Hematopoietic multipotent progenitor cell treated with erythropoietin and hydrocortisone succinate and interleukin-3 and kit ligand, for 8 days (in vitro differentiated cells): Measurements from ENCODE around the gene RMND5A.
"Not testable (repeated sequence)": the region's sequence is repeated elsewhere in the genome, so short reads cannot be mapped to it uniquely, and the experiment has no call there.

ENCODE experiments used
- DNase-seq: peaks from one replicate; pipeline ENCODE4 v3.0.0-alpha.2; 2015

The RMND5A gene

DNA sequence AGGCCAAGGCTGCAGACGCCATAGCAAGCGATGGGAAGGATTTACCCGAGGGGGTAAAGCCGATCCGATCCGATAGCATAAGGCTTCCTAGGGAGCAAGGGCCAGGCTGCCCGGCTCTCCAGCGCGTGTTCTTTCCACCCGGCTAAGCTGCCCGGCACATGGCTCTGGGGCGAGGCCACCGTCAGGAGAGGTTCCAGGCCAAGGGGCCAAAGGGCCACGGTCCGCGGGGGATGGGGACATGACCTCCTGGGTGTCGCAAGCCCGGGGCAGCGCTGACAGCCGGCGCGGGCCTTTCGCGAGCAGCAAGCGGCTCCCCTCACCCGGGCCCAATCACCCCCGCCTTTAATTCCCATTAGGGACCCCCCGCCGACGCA lies 841 bp upstream of the RMND5A start:
- DNase-seq, result not testable (repeated sequence)

DNA sequence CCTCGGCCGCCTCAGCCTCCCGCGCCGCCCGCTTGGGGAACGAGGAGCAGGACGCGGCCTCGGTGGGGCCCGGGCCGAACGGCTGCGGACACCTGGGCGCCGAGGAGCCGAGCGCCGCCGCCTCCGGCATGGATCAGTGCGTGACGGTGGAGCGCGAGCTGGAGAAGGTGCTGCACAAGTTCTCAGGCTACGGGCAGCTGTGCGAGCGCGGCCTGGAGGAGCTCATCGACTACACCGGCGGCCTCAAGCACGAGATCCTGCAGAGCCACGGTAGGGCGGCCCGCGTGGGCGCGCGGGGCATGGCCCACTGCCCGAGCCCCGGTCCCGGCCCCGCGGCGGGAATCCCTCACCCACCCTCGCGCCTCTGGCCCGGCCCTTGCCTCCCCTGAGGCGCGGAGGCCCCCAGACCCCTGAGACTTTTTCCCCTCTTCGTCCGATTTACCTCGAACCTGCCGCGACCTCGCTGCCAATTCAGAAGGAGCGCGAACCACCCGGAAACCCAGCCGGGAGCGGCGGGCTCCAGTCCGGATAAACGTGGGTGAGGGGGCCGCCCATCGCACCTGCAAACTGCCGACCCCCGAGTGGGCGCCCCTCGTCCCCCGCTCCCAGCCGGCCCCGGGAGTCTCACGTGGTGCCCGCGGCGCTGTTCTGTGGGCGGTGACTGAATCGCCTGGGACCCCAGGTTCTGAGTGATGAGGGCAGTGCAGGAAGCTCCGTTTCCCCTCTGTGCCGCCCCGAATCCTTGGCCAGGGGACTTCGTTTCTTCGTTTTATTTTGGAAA lies 639 bp downstream of the RMND5A start:
- peak; percentile 21 for DNase-seq

DNA sequence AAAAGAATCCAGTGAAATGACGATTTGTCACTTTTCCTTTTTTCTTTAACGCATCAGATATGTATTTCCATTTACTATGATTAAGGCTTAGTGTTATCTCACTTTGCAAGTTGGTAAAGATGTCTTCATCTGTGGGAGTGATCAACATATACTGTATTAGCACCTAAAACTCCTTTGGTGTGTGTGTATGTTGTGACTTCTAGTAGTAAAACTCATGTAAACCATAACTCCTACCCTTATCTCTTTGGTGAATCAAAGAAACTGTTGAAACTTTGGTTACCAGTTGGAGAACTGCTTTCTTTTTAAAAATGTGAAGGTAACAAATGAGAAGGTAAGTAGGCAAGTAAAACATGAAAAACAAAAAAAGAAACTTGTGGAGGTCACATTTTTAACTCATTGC lies 5.6 kb downstream of the RMND5A start:
- DNase-seq, result not testable (repeated sequence)

DNA sequence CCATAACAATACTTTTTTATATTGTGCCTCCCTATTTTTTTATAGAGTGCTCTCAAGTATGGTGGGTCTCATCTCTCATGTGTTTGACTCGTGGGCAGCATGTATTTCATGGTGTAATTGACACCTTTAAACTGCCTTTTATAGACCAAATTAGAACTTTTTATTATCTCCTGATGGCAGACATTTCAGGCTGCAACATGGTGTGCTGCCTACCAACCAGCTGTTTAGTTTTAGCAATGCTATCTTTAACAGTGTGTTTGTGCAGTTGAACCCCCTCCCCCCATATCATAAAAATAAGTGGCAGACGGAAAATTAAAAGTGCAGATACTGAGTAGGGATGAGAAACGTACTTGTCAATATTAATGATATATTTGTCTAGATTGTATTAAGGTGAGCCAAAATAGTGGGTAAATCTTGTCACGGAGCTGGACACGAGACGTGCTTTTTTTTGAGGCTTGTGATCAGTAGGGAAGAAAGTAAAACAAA lies 12.0 kb downstream of the RMND5A start:
- DNase-seq, result peak; percentile 70

GRCh38 chr2:86732837-86733236 lies 12.7 kb downstream of the RMND5A start:
- not testable (repeated sequence) for DNase-seq

- not testable (repeated sequence) for DNase-seq
Measured at GRCh38 chr2:86733528-86733927, 13.4 kb downstream of the RMND5A start.

- not testable (repeated sequence) for DNase-seq
Measured at GRCh38 chr2:86734896-86735295, 14.8 kb downstream of the RMND5A start.

GRCh38 chr2:86739485-86739884 lies 19.4 kb downstream of the RMND5A start:
- not testable (repeated sequence) for DNase-seq

DNA sequence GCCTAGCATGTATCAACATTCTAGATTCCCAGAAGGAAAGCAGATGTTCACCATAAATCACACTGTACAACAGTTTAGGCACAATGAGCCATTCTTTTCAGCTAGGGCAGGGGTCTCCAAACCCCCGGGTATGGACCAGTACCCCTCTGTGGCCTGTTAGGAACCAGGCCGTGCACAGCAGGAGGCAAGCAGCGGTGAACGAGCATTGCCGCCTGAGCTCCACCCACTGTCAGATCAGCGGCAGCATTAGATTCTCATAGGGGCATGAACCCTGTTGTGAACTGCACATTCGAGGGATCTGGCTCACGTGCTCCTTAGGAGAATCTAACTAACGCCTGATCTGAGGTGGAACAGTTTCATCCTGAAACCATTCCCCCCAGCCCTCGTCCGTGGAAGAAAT lies 19.8 kb downstream of the RMND5A start:
- DNase-seq, result not testable (repeated sequence)

- not testable (repeated sequence) for DNase-seq
Measured at GRCh38 chr2:86741889-86742498, 21.9 kb downstream of the RMND5A start.

GRCh38 chr2:86744152-86744551 lies 24.1 kb downstream of the RMND5A start:
- DNase-seq, result no peak

- DNase-seq, result no peak
Measured at GRCh38 chr2:86746939-86747338, 26.8 kb downstream of the RMND5A start.

- DNase-seq, result peak; percentile 32
Measured at GRCh38 chr2:86747711-86748639, 27.9 kb downstream of the RMND5A start.

GRCh38 chr2:86750240-86750839 lies 30.2 kb downstream of the RMND5A start:
- DNase-seq, result no peak

GRCh38 chr2:86751778-86752177 lies 31.7 kb downstream of the RMND5A start:
- no peak for DNase-seq

GRCh38 chr2:86752934-86753333 lies 32.8 kb downstream of the RMND5A start:
- DNase-seq, result no peak

DNA sequence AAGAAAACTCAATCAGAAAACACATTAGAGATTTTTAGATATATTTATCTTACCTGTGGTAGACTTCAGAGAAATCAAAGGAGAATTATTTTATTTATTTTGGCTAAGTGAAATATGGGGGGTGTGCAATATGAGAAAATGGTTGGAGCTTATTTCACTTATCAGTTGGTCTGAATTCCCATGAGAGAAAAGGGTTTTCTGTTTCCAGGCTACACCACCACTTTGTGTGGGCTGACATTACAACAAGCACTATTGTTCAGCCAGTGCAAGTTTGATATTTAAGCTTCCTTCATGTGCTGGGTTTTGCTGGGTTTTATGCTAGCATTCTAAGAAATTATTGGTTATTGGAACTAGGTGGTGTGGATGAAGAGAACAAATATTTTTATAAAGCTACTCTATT lies 33.5 kb downstream of the RMND5A start:
- no peak for DNase-seq

DNA sequence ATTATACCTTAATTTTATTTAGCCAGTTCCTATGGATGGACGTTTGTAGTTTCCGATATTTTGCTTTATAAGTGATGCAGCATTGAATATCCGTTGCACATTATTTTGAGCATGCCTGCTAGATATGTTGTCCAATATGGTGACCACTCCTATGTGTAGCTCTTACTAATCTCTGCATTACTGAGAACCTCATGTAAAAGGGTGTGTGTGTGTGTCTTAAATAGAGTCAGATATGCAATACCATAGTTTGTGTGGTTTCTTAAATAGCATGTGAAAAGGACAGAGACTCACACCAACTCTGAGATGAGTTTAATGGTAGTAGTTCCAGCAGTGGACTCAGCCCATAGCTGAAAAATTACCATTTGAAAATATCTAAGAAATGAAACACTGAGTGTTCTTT lies 38.3 kb downstream of the RMND5A start:
- no peak for DNase-seq

- DNase-seq, result no peak
Measured at GRCh38 chr2:86760371-86760770, 40.3 kb downstream of the RMND5A start.

- DNase-seq, result peak; percentile 55
Measured at GRCh38 chr2:86764661-86765309, 44.7 kb downstream of the RMND5A start.

- no peak for DNase-seq
Measured at GRCh38 chr2:86765310-86765695, 45.2 kb downstream of the RMND5A start.
